ENCODE data around the gene COPS4.
"Not testable (repeated sequence)": the region's sequence is repeated elsewhere in the genome, so short reads cannot be mapped to it uniquely, and the experiment has no call there.

COPS4 gene

DNA sequence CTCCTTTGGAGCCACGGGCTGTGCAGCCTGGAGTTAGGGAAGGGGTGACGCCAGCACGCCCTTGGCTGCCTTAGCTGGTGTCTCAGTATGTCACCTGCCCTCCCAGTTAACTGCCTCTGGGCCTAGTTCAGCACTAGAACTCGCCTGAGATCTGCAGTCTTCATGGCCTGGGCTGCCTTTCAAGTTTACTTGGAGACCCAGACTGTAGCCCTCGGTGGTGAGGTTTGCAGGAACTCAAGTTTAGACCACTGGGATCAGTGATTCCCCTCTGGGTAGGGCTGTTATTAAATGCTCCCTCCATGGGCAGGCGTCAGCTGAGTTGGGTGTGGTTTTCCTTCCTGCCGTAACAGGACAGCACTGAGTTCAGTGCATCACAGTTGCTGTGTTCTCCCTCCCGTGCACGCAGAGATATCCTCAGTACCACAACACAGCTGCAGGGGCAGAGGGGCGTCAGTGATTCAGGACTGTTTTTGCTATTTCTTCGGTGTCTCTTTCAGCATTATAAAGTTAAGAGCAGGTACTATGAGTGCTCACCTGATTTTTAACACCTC is 49.0 kb downstream of the COPS4 start:
- DNase-seq (ENCODE audit: low read depth in 2 of 2), result peak in 1 of 2 donors; percentile 24

DNA sequence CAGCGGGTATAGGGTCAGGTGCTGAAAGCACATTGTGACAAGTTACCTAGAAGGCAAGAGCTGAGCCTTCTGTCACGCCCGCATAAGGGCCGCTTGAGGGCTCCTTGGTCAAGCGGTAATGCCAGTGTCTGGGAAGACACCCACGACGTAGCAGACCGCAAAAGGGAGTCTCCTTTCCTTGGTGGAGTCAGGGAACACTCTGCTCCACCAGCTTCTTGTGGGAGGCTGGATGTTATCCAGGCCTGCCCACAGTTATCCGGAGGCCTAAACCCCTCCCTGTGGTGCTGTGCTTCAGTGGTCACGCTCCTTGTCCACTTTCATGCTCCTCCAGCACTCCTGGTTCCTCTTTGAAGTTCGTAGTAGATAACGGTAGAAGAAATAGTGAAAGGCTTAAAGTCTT is 50.0 kb downstream of the COPS4 start:
- not testable (repeated sequence) for DNase-seq (ENCODE audit: low read depth in 2 of 2)

DNA sequence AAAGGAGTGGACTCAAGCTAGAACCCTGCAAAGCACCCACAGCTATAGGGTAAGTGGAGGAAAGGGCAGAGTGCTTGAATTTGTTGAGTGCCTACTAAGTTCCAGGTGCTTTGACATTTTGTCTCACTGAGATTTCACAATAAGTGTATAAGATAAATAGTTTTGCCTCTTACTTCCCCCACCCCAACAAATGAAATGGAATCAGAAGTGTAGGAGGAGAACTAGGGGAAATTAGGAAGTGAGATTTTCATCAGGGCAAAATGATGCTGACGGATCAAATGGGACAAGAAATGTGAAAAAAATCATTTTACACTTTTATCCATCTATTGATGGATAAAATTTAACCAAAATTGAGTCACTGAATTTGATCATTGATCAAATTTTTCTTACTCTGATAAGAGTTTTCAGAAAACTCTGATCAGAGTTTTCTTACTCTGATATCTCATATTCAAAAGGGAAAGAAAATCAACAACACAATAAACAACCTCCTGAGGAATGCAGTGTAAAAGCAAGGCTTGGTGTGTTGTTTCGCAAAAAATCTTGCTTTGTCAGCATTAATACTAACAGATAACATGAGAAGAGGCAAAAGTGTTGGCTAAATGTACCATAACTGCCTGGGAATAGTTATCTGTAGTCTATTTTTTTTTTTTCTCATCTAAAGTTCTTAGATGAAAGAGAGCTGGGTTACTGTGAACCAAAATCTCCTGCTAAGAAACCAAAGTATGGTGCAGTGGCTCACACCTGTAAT is 54.6 kb downstream of the COPS4 start:
- DNase-seq (ENCODE audit: low read depth in 2 of 2), result no peak

DNA sequence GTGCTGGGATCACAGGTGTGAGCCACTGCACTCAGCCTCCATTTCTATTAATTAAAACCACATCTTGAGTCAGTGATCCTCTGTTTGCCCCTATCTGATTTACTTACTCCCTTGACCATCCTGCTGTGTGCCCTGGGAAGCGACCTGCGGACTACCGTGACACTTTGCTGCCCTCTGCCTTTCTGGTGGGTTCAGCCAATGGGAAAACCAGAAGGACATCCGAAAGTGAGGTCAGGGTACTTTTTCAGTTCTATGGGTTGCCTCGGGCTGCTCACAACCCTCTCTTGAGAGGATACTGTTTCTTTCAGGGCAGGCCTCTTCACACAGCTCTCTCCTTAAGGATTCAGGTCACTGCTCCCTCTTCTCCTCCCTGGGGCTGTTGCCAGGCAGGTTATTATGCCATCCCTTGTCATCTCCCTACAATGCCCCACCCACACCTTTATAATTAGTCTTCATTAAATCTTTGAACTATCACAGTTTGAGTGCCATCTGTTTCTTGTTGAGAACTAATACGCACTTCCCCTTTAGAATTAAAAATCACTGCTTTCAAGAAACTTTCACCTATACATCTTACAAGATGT is 58.2 kb downstream of the COPS4 start:
- no peak for DNase-seq (ENCODE audit: low read depth in 2 of 2)

DNA sequence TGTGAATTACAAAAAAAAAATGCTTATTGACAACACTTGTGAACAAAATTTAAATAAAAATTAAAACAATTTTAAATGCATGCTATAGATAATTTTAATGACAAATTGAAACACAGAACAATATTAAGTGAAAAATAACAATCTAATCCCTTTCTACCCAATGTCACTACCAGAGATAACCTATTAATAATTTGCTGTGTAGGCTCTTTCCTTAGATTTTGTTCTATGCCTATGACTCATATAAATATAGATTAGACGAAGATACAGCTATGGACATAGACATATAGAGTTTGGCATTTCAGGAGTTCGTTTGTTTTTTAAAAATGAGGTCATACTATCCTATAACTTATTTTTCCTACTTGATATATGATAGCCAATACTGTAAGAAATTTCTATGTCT is 61.4 kb downstream of the COPS4 start:
- DNase-seq (ENCODE audit: low read depth in 2 of 2), result no peak

DNA sequence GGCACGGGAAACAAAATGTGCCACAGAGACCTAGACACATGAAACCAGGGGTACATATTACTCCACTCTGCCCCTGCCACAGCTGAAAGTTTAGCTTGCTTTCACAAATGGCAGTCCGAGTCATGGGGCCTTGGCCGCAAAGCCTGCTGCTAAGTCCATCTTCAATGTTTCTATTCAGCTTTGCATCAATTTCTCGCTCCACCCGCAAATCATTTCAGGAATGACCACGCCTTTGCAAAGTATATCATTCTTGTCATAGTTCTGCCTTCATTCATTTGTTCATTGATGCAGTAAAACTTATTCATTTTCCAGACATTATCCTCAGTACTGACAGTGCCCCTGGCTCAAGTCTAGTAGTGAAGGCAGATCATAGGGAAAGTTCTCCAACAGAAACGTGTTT is 70.0 kb downstream of the COPS4 start:
- DNase-seq (ENCODE audit: low read depth in 2 of 2), result no peak

DNA sequence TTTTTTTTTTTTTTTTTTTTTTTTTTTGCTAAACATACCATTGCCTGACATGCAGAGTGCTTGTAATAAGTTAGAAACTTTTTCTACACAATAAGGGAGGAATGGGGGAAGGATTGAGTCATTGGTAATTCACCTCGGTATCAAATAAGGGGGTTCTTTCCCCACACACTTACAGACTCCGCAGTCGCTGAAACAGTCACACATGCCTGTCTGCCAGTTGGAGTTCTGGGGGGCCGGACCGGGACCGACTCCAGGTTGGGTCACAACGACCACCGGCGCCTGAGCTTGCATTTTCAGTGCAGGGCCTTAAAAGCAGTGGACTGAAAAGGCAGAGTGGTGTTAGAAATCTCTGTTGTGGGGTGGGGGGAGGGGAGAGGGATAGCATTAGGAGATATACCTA is 72.6 kb downstream of the COPS4 start:
- no peak for DNase-seq (ENCODE audit: low read depth in 2 of 2)

DNA sequence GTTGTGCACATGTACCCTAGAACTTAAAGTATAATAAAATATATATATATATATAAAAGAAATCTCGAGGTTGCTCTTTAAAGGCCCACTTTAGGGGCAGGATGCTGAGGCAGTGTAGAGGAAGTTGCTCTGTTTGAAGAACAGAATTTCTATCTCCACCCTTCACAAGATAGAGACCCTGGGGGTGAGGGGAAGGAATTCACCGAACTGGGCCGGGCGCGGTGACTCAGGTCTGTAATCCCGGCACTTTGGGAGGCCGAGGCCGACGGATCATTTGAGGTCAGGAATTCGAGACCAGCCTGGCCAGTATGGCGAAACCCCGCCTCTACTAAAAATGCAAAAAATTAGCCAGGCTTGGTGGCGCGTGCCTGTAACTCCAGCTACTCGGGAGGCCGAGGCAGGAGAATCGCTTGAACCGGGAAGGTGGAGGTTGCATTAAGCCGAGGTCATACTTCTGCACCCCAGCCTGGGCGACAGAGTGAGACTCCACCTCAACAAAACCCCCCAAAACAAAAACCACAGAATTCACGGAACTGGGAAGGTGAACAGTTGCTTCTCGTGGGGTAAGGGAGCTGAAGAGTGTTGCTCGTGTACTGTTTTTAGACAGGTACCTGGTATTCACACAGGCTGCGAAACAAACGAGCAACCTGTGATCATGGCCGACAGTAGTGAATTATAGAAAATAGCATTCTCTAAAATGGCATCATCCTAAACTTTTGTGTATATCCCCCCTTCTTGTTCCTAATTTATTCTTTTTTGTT is 73.3 kb downstream of the COPS4 start:
- no peak for DNase-seq (ENCODE audit: low read depth in 2 of 2)

DNA sequence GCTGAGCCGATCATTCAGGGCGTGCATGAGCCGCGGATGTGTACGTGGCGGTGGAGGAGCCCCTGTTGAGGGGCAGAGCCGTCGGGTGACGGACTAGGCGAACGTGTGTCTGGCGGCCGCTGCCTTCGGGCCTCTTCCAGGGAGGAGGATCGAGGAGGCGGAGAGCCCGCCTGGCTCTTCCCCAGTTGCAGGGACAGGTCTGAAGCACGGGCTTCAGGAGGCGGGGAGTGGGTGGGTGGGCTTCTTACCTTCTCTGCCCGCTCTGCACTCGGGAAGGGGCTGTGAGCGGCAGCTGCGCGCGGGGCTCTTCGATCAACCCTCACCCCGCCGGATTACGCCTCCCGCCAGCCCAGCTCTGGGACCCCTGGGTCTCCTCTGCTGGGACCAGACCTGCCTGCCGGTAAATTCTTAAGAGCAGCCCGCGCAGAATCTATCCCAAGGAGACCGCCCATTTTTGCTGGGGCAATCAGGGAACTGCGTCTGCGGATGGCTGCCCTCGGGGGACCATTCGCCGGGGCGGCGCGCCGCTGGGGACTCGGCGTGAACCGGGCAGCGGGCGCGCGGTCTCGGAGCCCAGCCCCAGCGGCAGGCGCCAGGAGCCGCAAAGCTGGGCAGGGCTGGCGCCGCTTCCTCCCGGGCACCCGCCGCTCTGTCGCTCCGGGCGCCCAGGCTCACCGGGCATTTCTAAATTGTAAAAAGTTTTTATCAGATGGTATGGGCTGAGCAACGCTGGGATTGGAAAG is 74.7 kb downstream of the COPS4 start:
- no peak for DNase-seq (ENCODE audit: low read depth in 2 of 2)

DNA sequence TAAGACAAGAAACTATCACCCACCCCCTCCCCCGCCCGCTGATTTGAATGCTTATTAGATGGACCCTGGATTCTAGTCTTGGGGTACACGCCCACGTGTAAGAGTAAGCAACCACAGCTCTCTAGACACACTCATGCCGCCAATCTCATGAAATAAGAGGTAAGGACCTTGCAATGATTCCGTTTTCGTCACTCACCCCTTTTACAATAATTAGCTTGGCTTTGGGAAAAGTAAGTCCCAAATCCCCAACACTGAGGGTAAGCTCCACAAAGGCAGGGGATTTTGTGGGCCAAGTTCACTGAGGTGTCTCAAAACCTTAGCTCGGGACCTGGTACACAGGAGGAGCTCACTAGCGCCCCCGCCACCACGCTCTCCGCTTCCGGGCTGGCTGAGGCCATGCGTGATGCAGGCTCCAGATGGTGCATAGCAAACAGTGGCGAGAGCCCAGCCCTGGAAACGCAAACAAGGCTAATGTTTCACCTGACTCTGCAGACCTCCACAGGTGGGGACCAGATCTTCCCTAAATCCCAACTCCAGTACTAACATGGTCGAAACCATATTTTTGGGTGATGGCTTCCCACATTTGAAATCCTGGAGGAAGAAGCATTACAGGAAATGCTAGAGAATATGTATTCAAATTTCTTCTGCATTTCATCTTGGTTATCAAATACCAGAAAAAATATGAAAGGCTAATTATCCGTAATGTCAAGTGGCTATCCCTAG is 75.4 kb downstream of the COPS4 start:
- peak; percentile 71 to 76 for DNase-seq (ENCODE audit: low read depth in 2 of 2)

DNA sequence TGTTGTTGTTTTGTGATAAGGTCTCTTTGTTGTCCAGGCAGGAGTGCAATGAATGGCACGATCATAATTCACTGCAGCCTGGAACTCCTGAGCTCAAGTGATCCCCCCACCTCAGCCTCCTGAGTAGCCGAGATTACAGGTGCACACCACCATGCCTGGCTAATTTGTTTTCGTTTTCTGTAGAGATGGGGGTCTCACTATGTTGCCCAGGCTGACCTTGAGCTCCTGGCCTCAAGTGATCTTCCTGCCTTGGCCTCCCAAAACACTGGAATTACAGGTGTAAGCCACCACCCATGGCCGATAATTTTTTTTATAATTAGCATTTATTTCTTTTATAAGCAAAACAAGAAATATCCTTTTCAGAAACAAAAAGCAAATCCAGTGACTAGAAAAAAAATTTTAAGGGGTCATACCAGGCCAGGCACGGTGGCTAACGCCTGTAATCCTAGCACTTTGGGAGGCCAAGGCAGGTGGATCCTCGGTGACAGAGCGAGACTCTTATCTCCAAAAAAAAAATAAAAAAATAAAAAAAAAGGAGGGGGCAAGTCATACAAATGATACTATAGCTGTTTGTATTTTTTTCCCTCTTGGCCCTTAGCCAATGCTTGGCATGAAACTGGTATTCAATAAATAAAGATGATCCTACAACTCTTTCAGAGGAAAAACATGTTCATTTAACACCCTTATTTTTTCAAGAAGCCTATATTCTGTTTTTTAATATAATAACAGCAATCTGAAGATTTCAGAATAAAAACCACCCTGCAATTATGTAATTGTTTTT is 76.2 kb downstream of the COPS4 start:
- no peak for DNase-seq (ENCODE audit: low read depth in 2 of 2)

DNA sequence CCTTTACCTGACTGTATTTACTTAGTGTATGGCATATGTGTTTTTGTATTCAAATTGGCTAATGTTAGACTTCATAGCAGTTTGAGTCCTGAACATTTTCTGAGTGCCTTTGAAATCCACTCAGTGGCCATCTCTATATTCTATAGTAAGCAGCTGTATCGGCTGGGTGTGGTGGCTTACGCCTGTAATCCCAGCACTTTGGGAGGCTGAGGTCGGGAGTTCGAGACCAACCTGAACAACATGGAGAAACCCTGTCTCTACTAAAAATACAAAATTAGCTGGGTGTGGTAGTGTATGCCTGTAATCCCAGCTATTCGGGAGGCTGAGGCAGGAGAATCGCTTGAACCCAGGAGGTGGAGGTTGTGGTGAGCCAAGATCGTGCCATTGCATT is 76.8 kb downstream of the COPS4 start:
- not testable (repeated sequence) for DNase-seq (ENCODE audit: low read depth in 2 of 2)

DNA sequence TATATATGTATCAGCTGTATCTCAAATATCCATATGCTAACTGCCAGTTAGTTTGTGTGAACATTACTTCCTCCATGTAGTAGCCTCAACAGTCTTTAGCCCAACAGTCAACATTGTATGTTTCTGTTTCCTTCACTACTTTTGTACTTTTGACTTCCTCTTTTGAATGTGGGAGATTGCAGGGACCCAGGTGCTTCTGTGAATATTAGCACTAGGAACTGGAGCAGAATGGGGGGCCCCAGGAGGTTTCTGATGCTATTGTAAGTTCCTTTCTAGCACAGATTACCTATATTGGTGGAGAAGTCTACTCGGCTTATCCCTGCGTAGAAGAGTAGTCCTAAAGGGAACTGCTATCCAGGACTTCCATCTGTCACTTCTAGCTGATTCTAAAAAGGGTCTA is 77.2 kb downstream of the COPS4 start:
- DNase-seq (ENCODE audit: low read depth in 2 of 2), result no peak

DNA sequence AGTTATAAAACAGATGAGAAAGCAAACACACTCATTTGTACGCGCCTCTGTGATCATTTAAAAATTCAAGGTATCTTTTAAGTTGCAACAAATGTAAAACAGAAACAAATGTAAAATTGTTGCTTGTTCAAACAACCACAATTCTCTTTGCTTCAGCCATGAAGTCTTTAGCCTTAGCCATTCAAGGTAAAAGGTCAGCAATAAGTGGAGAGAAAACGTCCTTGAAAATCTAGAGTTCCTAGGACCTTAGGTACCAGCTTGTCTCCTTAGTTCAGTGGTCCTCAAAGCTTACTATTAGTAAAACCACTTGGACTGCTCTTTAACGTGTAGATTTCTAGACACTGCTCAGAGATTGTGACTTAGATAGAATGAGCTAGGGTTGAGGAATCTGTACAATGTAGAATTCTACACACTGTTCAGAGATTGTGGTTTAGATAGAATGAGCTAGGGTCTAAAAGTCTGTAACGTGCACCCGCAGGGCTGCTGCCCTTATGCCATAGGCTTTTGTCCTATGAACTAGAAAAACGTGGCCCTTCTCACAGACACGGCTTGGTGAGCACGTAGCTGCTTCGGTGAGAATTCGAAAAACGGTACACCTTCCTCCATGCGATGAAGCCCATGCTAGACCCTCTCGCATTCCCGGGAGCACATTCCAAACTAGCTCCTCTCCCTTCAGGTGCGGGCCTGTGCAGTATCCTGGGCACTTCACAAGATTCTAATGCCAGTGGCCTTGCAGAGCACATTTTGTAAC is 77.9 kb downstream of the COPS4 start:
- DNase-seq (ENCODE audit: low read depth in 2 of 2), result no peak

DNA sequence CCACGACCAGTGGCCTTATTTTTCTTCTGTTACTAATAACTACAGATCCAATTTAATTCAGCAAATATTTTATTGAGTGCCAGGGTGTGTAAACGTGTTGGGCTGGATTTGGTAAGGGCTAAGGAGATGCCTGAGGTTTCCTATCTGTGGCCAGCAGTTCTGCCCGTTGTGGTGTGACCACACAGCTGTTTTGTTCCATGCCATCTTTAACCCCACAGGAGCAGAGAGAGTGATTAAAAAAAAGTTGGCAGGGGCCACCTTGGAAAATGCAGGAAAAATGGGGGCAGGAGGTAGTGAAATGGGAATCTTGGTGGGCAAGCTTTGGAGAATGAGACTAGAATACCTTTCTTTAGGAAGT is 78.4 kb downstream of the COPS4 start:
- DNase-seq (ENCODE audit: low read depth in 2 of 2), result no peak

DNA sequence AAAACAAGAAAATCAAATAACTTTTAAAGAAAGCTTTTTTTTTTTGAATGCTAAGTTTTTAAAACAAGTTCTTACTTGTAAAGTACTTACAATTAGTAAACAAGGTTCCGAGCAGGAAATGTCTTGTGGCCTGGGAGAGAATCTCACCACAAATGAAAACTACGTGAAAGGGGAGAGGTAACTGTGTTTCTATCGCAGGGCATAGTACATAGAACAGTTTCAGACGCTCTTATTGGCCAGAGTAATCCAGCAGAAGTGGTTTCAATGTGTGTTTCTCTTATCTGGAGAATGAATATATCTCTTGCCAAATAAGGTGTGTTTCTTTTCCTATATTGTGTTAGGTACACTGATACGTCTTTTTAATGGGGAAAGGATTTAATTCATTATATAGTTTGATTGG is 79.6 kb downstream of the COPS4 start, which contains the start of gene PLAC8:
TSS of gene PLAC8 (minus strand) at position 154 of the 400 bp plus-strand sequence. CDS start 6,808 bp downstream, outside the sequence.
- DNase-seq (ENCODE audit: low read depth in 2 of 2), result no peak

DNA sequence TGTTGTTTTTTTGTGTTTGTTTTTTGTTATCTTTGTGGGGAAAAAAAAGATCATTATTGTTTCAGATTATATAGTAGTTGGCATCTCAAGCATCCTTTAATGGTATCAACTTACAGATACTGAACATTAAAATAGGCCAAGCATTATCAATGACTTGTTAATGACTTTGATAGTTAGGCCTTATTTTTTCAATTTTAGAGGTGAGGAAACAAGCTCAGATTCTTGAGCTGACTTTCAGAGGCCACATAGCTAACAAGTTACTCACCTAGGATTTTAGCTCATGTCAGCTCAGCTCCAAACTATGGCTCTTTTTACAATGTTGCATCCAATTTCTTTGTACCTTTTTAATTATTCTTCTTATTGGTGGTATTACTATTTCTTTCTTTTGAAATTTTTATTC is 80.0 kb downstream of the COPS4 start:
- no peak for DNase-seq (ENCODE audit: low read depth in 2 of 2)

DNA sequence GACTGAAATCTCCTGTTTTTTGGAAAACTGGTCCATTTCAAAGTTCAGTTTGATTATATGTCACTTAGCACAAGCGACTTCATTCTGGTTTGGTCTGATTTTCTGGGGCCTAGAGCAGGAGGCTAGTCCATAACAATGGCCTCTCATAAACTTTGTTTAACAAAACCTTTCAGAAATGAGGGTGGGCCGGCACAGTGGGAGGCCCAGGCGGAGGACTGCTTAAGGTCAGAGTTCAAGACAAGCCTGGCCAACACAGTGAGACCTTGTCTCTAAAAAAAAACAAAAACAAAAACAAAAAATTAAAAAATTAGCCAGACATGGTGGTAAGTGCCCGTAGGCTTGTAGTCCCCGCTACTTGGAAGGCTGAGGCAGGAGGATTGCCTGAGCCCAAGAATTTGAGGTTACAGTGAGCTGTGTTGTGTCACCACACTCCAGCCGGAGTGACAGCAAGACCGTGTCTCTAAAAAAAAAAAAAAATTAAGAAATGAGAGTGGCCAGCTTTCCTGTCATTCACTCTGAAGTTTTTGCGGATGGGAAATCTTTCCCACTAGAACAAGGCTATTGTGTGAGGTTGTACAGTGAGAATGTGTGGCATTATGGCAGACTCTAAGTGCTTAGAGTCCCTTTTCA is 80.8 kb downstream of the COPS4 start:
- no peak for DNase-seq (ENCODE audit: low read depth in 2 of 2)

DNA sequence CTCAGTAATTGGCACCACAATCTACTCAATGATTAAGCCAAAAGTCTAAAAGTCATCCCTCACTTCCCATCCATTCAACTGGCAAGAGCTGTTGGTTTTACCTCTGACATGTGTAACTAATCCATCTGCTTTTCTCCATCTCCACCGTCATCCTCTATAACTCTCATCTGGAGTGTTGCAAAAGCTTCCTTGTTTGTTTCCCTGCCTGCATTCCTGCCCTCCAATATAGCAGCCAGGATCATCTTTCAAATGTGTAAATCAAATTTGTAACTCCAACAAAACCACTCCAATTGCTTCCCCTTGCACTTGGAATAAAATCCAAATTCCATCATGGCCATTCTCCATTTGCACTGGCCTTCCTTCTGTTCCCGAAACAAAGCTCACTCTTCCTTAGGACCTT is 83.9 kb downstream of the COPS4 start:
- no peak for DNase-seq (ENCODE audit: low read depth in 2 of 2)

Measured in stimulated activated CD8-positive, alpha-beta memory T cell treated with anti-CD3 and anti-CD28 coated beads, Interleukin-15, amount 100 ng/mL, for 4 hours (primary cell).